UCSD-AML1 (cell line): Measurements from ENCODE around the gene DHCR7.

Source experiments
- DNase-seq: peaks from one replicate; lab custom pipeline; 2025; ENCODE audit not compliant: unreplicated experiment; lab: John Stamatoyannopoulos, UW

DHCR7 gene

DNA sequence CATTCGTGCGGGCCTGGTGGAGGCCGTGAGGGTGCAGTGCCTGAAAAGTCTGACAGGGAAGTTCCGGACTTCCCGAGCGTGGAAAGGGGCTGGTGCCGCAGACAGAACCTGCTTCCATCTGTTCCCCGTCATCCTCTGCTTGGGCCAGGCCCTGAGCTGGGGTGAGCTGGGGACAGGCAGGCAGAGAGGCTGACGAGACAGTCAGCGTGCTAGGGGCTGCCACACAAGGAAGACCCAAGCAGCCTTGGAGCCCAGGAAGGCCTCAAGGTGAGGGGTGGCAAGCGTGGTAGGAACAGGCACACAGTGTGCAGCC is 30.3 kb upstream of the DHCR7 start:
- DNase-seq, result no peak

DNA sequence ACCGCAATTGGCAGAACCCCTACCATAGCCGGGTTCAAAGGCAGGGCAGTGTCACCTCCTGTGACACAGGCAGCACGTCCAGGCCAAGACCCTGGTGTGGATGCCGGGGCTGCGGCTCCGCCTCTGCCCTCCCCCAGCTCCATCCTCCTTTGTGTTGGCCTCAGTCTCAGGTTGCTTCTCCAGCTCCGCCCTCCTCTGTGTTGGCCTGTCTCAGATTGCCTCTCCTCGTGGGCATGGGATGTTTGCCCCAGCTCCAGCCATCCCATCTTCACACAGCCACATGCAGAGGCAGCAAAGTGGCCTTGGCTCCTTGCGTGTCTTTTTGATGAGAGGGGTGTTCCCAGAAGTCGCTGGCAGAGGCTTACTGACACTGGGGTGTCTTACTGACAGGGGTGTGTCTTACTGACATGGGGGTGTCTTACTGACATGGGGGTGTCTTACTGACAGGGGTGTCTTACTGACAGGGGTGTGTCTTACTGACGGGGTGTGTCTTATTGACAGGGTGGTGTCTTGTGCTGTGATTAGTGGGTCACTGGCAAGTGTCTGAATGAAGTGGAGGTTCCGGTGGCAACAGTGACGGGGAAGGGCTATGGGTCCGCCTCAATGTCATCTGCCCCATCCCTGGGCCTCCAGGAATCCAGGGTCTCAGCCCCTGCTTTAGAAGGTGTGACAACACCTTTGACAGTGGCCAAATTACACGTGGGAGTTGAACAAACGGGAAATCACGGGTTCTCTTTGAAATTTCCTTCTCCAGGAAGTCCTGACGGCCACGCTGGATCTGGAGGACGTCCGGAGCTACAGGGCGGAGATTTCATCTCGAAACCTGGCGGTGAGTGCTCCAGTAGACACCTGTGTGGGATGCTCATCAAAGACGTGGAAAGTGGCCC is 29.7 kb upstream of the DHCR7 start:
- DNase-seq, result no peak

DNA sequence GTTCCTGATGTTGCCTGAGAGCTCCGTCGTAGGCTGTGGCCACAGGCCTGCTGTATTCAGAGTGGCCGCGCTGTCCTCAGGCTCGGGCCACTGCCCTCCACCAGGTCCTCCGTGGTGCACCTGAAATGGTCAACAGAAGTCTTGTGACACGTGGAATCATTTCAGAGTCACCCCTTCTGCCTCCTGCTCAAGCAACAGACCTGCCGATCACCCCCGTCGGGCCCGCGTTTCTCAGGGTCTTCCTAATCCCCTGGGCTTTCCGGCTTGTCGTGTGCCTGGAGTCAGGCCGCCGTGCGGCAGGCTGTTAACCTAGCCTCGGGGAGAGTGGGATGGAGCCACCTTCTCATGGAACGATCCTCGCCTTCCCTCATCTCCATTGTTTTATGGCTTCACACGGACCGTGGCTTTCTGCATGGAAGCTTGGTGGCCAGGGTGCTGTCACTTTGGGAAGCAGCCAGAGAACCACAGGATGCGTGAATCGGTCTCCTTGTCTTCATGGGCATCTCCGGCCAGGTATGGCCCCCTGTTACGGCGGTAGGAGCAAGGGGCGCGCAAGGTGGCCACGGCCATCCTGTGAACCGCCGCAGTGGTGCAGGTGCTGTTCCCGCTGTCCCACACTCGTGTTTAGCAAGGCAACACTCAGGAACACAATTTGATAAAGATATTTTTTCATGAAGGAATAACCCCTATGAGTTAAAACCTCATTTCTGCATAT is 28.9 kb upstream of the DHCR7 start:
- DNase-seq, result no peak

DNA sequence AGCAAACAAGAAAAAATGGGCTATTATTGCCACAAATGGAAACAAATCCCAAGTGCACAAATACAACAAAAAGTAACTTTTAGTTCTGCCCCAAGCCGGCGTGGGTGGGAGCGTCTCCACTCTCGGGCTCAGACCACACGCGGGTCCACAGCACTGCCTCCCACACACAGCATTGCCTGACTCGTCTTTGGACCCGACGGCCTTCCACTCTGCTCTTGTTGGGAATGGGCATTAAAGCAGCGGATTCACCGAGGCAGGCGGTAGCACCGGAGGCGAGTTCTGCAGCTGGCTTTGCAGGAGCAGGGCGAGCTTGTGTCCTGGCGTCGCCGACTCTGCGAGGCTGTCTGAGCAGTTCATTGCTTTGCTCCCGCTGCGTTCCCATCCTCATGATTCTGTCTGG is 27.8 kb upstream of the DHCR7 start:
- DNase-seq, result no peak

DNA sequence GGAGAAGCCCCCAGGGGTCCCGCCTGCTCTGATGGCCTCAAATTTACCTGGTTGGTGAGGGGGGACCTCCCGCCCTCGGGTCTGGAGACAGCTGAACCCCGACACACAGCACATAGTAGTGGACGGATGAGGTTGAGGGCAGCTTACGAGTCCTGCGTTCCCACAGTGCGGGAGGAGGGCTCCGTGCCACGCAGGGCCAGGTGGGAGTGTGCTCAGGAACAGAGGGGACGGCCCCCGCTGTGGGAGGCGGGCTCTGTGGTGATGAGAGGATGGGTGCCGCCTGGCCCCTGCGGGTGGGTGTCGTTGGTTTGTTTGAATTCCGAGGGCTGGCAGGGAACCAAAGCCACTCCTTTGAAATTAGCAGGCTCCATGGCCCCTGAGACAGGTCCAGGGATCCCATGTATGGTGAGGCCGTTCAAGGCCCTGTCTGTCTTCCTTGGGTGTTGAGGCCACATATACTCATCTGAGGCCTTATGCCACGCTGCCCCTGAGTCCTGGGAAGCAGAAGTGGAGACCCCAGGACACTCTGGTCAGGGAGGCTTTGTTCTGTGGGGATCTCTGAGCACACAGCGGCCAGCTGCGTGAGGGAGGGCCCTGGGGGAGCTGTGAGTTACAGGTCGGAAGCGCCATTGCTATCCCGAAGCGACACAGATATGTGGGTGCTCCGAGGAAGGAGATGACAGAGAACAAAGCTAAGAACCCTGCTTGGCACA is 26.7 kb upstream of the DHCR7 start:
- no peak for DNase-seq

DNA sequence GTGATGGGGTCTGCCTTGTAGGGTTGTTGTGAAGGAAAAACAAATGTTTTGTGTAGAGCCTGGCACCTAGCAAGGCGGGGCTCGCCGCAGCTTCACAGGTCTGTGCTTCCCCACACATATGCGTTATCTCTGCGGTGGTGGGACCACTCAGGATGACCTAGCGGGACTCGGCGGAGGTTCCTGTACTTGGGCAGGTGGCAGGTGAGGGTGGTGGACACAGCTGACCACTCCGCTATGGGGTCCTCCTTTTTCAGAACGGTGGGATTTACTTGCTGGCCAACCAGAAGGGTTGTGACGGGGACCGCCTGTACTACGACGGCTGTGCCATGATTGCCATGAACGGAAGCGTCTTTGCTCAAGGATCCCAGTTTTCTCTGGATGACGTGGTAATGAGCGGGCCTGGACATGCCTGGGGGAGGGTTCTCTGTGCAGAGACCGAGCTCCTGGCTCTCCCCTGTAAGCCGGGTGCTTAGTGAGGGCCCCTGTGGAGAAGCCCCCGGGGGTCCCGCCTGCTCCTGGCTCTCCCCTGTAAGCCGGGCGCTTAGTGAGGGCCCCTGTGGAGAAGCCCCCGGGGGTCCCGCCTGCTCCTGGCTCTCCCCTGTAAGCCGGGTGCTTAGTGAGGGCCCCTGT is 26.1 kb upstream of the DHCR7 start:
- no peak for DNase-seq

DNA sequence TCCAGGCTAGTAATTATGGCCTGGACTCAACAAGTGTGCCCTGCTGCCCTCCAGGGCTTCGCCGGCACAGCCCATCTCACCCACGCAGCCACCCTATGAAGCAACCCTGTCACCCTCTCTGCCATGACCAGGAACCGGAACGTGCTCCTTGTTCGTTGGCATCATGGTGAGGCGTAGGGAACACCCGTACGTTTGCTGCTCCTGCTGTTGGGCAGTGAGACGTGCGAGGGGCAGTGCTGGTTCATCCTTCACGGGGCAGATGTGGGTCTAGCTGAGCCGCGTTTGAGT is 25.5 kb upstream of the DHCR7 start:
- DNase-seq, result no peak

DNA sequence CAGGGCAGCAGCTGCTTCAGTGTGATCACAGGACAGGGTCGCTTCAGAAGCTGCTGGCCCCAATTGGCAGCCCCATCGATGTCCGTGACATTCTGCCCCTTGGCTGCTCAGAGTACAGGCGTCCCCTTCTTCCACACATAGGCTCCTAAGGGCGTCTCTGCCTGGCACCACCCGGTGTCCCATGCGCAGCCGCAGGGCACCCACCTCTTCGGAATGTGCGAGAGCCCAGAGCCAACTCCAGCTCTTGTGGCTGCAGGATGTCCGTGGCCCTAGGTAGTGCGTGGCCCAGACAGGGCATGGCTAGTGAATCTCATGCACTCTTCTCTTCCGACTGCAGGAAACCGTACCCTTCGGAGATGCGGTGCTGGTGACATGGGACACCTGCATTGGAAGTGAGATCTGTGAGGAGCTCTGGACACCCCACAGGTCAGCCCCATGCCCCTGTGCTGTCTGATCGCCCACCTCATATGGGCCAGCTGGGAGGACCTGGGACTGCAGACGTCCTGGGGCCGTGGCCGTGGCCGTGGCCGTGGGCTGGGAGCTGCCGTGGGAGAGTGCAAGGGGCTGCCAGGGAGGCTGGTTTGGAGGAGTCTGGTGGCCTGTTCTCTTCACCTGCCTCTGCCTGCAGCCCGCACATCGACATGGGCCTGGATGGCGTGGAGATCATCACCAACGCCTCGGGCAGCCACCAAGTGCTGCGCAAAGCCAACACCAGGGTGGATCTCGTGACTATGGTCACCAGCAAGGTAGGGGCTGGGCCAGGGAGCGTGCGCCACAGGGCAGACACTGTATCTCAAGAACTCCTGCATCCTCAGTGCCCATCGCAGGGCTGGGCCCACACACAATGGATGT is 25.0 kb upstream of the DHCR7 start:
- no peak for DNase-seq

DNA sequence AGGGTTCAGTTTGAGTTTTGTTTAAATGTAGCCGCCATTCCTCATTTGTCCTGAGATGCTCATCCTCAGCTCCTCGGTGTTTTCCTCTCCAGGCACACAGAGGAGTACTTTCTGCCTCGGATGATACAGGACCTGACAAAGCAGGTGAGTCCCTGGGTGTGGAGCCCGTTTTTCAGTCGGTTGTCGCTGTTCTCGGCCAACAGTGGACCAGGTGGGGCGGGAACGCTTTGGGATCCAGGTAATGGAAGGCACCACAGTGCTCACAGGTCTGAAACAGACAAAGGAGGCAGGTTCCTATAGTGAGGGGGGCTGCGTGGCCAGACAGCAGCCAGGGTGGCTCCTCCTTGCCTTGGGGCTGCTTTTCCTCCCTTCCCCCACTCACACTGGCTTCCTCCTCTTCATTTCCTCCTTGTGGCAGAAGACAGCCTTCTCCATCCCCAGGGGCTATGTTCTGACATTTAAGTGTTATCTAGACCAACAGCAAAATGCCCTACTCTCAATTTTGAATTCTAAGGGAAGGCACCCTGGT is 24.2 kb upstream of the DHCR7 start:
- no peak for DNase-seq

DNA sequence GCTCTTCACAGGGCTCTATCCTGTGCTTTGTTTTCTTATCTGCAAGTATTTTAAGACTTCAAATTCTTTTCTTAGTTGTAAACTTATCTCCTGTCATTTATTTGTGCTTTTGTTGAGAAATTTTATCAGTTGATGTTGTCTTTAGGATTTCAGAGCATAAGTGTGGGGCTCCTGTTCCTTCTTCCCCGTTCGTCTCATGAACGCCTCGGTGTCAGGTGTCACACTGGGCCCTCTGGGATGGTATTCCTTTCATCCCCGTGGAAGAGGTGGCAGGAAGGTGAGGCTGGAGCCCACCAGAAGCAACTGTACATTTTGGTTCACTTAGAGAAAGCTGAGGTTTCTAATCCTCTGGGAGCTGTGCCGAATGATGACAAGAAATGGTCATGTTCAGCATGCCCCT is 22.8 kb upstream of the DHCR7 start:
- DNase-seq, result no peak

DNA sequence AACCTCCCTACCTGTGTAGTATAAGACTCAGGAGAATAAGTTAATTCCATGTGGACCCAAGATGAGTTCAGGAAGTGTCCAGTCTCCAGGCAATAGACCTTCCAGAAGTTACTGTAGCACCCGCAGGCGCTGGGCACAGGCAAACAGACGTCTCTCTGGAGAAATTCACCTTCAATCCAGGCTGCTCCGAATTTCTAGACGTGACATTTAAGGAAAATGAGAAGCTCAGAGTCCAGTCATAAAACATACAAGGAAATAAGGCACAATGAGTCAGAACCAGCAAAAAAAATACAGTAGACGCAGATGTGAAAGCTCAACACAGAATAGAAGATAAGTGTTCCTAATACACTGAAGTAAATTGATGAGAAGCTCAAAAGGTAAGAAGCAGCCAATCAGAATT is 19.0 kb upstream of the DHCR7 start:
- no peak for DNase-seq

DNA sequence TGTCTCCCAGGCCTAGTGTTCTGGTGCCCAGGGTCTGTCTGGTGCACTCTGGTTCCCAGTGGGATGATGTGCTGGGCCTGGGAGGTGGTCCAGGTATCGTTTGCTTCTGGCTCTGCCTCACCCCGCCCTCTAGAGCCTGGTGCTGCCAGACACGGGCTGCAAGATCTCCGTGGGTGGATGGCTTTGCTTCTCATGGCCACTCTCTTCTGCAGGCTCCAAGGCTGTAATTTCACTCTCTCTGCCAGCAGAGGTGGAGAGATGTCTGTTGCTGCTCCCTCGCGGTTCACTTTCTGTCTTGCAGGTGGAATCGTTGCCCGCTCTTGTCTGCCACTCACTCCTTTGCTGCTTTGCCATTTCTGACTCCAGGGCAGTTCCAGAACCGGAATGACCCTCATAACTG is 18.2 kb upstream of the DHCR7 start:
- DNase-seq, result no peak

DNA sequence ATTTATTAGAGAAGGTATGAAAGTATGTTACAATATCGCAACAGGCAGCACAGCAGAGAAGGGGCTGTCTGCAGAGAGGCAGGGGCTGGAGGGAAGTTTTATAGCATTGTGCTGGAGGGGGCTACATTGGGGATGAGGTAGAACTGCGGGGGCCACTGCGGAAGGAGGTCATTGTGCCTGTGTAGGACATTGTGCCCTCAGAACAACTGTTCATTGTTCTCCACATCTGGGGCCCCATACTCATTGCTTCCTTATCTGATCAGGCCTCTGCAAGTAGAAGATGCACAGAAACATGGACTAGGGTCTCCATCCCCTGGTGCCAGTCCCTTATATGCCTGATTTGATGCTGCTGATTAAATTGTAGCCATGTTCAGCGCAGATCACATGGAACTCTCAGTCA is 16.9 kb upstream of the DHCR7 start:
- DNase-seq, result no peak

DNA sequence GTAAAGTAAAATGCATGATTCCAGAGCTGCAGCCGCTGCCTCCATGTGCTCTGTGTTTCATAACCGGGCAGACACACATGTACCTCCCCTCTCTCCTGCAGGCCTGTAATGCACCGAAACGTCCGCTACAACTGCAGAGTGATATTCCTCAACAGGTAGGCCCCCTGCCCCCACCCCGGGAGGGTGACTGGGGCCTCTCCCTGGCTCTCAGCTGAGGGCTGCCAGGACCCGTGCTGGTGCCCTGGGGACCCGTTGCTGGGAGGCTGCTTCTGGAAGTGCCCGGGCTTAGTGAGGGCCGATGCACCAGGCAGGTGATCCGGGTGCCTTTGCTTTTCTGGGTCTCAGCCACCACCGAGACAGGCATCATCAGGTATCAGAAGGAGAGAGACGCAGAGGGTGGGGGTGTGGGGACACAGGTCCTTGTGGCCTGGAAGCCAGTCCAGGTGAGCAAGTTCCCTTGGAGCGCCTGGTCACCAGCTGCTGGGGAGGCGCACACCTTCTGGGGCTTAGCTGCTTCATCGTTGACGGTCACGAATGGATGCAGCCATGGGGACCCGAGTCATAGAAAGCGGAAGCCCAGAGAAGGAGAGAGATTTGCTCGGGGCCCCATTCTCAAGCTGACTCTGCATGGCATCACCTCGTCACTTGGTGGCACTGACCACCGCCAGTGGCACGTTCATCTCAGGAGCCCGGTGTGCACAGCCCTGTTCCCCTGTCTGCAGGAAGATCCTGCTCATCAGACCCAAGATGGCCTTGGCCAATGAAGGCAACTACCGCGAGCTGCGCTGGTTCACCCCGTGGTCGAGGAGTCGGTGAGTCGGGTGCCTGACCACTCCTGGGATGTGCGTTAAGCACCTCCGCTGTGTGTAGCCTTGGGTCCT is 15.4 kb upstream of the DHCR7 start:
- no peak for DNase-seq

DNA sequence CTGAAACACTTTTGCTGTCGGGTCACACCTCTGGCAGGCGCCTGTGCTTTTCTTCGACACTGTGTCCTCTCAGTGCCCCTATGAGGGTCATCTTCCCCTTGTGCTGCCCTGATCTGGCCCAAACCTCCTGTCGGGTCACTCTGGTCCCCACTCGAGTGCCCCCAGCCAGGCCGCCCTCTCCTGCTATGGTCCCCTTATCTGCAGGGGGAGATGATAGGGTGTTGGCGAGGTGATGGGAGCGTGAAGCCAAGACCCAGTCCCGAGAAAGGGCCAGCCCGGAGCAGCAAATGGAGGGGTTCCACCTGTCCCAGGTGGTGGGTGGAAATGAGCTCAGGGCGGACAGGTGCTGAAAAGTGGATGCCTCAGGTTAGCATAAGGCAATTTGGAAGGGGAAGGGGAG is 14.5 kb upstream of the DHCR7 start:
- DNase-seq, result no peak

DNA sequence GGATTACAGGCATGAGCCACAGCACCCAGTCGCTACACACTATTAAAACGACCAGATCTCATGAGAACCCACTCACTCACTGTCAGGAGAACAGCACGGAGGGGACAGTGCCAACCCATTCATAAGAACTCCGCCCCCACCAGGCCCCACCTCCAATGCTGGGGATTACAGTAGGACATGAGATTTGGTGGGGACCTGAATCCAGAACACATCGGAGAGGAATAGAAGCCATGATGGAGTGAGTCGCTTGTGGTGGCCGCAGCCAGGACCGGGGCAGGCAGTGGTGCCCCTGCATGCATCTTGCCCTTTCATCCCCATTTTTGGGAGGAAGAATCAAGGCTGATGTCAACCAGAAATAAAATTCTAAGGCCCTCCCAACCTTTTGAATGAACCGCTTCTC is 13.5 kb upstream of the DHCR7 start:
- no peak for DNase-seq

DNA sequence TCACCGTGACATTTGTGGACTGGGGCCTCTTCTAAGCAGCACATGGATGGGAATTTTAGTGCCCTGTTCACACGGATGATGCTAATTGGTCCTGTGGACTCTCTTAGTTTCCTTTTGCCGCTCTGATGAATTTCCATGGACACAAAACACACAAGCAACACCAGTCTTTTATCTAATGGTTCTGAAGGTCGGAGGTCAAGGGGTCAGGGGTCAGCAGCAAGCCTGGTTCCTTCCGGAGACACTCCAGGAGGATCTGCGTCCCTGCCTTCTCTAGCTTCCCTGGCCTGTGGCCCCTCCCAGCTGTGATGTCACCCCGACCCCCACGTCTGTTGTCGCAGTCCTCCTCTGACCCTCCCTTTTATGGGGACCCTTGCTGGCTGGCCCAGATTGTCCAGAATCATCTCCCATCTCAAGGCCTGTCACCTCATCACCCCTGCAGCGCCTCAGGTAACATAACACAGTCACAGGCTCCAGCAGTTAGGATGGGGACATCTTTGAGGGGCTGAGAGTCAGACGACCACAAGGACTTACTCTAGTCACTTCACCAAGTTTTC is 11.7 kb upstream of the DHCR7 start:
- no peak for DNase-seq

DNA sequence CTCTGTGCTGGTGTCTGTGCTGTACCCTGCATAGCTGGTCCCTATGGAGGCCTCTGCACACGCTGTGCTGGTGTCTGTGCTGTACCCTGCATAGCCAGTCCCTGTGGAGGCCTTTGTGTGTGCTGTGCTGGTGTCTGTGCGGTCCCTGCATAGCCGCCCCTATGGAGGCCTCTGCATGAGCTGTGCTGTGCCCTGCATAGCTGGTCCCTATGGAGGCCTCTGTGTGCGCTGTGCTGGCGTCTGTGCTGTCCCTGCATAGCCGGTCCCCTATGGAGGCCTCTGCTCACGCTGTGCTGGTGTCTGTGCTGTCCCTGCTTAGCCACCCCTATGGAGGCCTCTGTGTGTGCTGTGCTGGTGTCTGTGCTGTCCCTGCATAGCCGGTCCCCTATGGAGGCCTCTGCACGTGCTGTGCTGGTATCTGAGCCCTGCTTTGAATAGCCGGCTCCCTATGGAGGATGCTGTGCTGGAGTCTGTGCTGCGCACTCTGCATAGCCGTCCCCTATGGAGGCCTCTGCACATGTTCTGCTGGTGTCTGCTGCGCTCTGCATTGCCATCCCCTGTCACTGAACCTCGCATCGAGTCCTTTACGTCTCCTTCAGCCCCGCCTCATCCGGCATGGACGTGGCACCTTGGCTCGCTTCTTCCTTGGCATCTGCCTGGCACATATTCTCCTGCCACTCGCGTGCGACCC is 11.0 kb upstream of the DHCR7 start:
- DNase-seq, result no peak
